ENCODE measurements around the gene POU2AF1.
A peak's percentile ranks its signal among the peaks of the same experiment; 100 is the strongest.

The POU2AF1 gene

DNA sequence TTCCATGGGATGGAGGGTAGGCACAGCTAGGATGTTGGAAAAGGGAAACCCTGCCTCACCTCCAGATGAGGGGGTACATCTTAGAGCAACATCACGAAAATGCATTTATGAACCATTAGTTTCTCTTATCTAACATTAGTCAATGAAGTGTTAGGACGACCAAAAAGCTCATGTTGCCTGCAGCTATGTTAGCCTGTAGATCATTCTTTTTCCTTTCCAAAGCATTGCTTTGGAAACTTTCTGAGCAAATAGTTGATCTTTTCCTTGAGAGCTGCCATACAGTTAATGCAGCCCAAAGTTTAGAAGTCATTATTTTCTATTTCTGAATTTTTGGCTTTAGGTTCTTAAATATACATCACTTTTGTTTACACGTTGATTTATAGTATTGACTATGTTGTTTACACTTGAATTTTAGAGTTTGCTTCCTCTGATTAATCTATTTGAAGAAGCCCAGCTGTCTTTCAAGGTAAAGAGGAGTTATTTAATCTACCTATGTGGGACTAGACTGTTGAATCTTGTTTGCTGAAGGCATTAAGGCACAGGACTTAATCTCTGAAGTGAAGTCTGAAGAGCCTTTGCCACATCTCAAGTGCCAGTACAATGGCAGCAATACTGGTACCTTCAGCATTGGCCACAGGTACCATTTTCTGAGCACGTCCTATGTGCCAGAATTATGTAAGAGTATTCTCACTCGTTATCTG, 69.7 kb downstream of the POU2AF1 start:
- peak; percentile 57 for DNase-seq

DNA sequence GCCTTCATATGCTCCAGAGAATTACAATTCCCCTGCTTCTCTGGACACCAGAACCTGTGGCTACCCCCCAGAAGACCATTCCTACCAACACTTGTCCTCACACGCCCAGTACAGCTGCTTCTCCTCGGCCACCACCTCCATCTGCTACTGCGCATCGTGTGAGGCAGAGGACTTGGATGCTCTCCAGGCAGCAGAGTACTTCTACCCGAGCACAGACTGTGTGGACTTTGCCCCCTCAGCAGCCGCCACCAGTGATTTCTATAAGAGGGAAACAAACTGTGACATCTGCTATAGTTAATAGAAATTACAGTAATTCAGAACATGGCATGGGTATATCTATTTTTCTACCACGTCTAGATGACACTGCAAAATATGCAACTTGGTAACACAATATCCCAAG, 70.9 kb downstream of the POU2AF1 start:
- peak; percentile 96 for DNase-seq

DNA sequence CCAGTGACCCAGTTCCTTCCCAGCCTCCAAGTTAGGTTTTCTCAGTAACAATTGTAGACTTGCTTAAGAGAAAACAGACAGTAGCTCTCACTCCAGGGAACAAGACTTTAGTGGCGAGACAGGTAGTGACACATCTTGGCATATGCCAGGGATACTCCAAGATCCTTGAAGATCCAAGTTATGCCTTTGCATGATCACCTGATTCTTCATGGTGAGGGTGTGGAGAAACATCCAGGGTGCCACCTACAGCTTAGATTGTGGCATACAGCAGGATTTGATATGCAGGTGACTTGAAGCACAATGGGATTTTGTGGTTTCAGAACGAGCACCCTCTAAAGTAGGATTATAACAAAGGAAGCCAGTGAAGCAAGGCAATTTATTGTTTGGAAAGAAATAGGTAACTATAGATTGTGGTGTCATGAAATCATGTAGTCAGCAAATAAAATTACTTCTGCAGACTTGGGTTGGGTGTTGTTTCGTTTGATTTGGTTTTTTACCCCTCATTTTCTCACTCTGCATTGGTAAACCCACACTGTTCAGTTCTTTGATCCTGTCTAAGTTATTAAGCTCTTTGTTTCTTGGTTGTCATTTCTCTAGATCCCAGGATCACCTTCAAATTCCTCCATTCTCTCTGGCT, 71.5 kb downstream of the POU2AF1 start:
- peak; percentile 27 for DNase-seq

DNA sequence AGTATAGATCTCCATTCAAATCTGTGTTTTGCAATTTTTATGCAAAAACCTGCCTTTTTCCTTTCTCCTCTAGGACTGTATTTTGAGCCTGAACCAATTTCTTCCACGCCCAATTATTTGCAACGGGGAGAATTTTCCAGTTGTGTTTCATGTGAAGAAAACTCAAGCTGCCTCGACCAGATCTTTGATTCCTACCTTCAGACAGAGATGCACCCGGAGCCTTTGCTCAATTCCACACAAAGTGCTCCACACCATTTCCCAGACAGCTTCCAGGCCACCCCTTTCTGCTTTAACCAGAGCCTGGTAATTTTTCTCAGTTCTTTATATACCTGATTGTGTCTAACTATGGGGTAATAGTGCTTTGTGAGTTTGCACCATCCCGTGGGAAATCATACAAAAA, 72.8 kb downstream of the POU2AF1 start:
- DNase-seq = no peak

DNA sequence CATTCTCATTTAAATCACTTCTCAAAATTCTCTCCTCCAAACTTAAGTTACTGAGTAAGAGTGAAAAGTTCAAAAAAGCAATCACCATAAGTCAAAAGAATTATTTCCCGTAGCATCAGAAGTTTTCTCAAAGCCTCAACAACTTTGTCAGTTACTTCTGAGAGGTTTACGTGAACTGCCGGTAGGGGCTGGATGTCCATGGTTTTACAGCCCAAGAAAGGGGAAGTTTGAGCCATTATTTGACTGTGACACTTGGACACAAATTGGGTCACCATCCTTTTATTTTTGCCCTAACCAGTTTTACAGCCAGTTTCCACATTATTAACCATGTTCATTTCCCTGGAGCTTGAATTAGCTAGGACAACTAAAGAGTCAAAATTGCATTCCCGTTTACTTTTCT, 73.2 kb downstream of the POU2AF1 start:
- no peak for DNase-seq

DNA sequence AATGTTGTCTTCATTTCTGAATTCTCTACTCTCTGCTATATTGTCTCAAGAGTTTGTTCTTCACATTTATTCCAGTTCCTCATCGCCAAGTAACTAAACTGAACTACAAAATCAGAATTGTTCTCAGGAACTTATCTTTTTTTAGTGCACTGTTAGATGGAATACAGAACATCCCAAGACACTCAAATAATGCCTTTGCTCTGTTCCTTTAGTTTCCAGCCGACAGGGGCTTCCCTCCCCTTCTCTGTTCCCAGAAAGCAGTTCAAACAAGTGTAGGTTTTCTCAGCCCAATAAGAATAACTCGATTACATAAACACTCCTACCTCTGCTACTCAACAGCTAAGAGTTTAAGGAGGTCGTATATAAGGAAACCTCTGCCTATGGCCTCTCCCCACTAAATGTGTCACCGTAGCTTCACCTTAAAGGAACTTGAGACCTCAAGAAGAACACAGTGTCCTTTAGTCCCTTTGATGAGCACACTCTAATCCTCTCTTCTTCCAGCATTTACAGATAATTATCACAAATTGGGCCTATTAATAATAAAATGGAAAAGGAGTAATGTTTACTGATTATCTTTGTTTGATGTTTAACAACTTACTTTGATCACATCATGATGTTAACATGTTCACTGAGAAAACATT, 73.8 kb downstream of the POU2AF1 start:
- DNase-seq = peak; percentile 72

DNA sequence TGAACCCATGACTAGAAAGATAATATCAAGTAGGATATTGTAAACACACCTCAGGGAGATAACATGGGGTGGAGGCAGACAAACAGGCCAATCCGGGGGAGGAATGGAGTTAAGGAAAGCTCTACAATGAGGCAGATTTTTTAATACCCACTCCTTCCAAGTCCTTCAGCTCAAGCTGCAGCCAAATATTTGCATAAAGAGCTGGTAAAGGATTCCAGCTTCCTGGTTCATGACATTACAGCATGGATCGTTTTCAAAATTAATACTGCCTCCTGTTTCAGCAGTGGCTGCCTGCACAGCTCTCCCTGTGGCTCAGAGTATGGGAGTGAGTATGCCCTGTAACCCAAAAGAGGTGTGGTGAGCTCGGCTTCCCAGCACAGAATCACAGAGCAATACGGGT, 75.6 kb downstream of the POU2AF1 start:
- DNase-seq = peak; percentile 72

DNA sequence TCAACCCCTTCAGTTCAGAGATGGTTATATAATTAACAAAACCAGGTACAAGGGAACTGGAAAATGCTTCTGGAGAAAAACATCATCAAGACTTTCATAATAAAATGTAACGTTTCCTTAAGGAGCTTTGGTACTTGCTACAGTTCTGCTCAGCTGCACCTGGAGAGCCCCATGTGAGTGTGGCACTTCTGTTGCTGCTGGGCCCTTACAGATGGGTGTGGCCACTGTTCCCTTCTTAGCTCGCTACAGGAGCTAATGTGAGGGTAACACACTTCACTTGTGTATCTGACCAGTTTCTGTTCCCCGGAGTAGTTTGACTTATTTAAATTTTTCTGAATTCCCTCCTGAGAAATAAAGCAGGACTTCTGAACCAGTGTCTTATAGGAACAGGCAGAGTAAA, 76.8 kb downstream of the POU2AF1 start:
- DNase-seq = peak; percentile 32
